ENCODE data around the gene COL13A1.

COL13A1 gene

GRCh38 chr10:69819716-69820506, 18.2 kb downstream of the COL13A1 start:
- H3K27me3 ChIP-seq (ENCODE audit: control insufficient read depth, insufficient read depth, low read length) = no peaks in the 10 kb centered on the region

GRCh38 chr10:69820817-69821216, 19.1 kb downstream of the COL13A1 start:
- H3K9ac ChIP-seq (ENCODE audit: low read depth, low read length) = no peak overlapping the region
- no peaks in the 10 kb centered on the region for H3K9me3 ChIP-seq (ENCODE audit: control insufficient read depth, insufficient read depth, low read length)
- H3K27me3 ChIP-seq (ENCODE audit: control insufficient read depth, insufficient read depth, low read length) = no peaks in the 10 kb centered on the region
- no peak overlapping the region for H3K27ac ChIP-seq (ENCODE audit: low read depth, low read length)
- H3K36me3 ChIP-seq (ENCODE audit: control insufficient read depth, insufficient read depth, low read length) = no peaks in the 10 kb centered on the region
- H3K4me3 ChIP-seq (ENCODE audit: low read depth, low read length) = no peak overlapping the region
- peaks cover 7% of the 10 kb centered on the region; the same call in 1 of the 2 replicates for H3K4me1 ChIP-seq (ENCODE audit: control insufficient read depth, insufficient read depth, low read length)

More at GRCh38 chr10:69819716-69820506, 18.2 kb downstream of the COL13A1 start:
- Histone ChIP-seq H3K4me1 (ENCODE audit: control insufficient read depth, insufficient read depth, low read length) (peaks cover 7% of the 10 kb centered on the region; the same call in 1 of the 2 replicates), H3K4me3 (ENCODE audit: low read depth, low read length) (no peak overlapping the region), H3K9ac (ENCODE audit: low read depth, low read length) (no peak overlapping the region), H3K36me3 (ENCODE audit: control insufficient read depth, insufficient read depth, low read length) (no peaks in the 10 kb centered on the region), H3K9me3 (ENCODE audit: control insufficient read depth, insufficient read depth, low read length) (no peaks in the 10 kb centered on the region), H3K27ac (ENCODE audit: low read depth, low read length) (no peak overlapping the region)

- Histone ChIP-seq H3K27ac (ENCODE audit: low read depth, low read length) (no peak overlapping the region), H3K4me3 (ENCODE audit: low read depth, low read length) (no peak overlapping the region), H3K4me1 (ENCODE audit: control insufficient read depth, insufficient read depth, low read length) (peaks cover 18% of the 10 kb centered on the region), H3K9me3 (ENCODE audit: control insufficient read depth, insufficient read depth, low read length) (no peaks in the 10 kb centered on the region), H3K36me3 (ENCODE audit: control insufficient read depth, insufficient read depth, low read length) (no peaks in the 10 kb centered on the region), H3K27me3 (ENCODE audit: control insufficient read depth, insufficient read depth, low read length) (no peaks in the 10 kb centered on the region), H3K9ac (ENCODE audit: low read depth, low read length) (no peak overlapping the region)
Measured at GRCh38 chr10:69825604-69826003, 23.9 kb downstream of the COL13A1 start.

DNA sequence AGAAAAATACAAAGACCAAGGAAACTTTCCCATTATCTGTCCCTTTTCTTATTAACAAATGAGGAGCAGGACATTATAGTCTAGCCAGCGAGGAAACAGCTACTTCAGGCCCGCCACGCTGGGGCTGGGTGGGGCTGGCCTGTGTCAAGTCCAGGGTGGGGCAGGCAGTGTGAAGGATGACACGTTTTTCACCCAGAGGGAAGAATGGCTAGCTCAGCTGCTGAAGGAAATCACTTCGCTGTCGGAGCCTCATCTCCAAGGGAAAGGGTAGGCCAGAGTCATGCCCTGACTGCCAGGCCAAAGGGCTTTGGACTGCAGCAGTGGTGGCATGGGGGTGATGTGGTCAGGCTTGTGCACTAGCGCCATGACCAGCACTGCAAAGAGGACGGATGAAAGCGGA, 24.4 kb downstream of the COL13A1 start:
- no peak overlapping the region for H3K27ac ChIP-seq (ENCODE audit: low read depth, low read length)
- no peaks in the 10 kb centered on the region for H3K36me3 ChIP-seq (ENCODE audit: control insufficient read depth, insufficient read depth, low read length)
- no peak overlapping the region for H3K4me3 ChIP-seq (ENCODE audit: low read depth, low read length)
- no peaks in the 10 kb centered on the region for H3K27me3 ChIP-seq (ENCODE audit: control insufficient read depth, insufficient read depth, low read length)
- no peak overlapping the region for H3K9ac ChIP-seq (ENCODE audit: low read depth, low read length)
- H3K4me1 ChIP-seq (ENCODE audit: control insufficient read depth, insufficient read depth, low read length) = peaks cover 18% of the 10 kb centered on the region
- H3K9me3 ChIP-seq (ENCODE audit: control insufficient read depth, insufficient read depth, low read length) = no peaks in the 10 kb centered on the region

DNA sequence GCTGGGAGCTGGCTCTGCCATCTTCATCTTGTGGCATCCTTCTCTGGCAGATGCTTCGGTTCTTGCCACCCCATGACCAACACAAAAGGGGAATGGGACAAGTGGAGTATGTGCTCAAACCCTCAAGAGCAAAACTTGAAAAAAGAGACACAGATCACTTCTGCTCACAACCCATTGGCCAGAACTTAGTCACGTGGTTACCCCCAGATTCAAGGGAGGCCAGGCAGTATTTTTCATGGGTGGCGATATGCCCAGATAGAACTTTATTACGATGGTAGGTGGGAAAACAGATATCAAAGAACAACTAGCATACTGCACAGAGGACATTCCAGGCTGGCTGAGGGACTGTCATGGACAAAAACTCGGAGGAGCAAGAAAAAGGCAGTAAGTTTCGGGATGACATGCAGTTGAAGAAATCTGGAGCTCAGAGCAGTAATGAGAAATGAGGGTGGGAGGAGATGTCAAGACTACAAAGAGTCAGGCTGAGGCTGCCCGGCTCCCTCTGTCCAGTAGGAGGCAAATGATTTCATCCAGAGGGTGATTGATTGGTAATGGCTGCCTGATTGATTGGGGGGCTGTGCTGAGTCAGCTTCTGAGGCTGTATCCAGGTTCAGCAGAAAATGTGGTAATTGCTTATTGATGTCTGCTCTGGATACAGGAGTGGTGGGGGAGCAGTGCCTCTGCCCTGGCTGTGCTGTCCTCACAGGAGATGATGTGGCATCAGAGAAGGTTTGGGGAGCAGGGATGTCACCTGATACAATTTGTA, 25.3 kb downstream of the COL13A1 start:
- Histone ChIP-seq H3K4me1 (ENCODE audit: control insufficient read depth, insufficient read depth, low read length) (peaks cover 18% of the 10 kb centered on the region), H3K36me3 (ENCODE audit: control insufficient read depth, insufficient read depth, low read length) (no peaks in the 10 kb centered on the region), H3K27ac (ENCODE audit: low read depth, low read length) (peak overlapping the region; percentile 7), H3K9me3 (ENCODE audit: control insufficient read depth, insufficient read depth, low read length) (no peaks in the 10 kb centered on the region), H3K27me3 (ENCODE audit: control insufficient read depth, insufficient read depth, low read length) (no peaks in the 10 kb centered on the region), H3K9ac (ENCODE audit: low read depth, low read length) (no peak overlapping the region), H3K4me3 (ENCODE audit: low read depth, low read length) (no peak overlapping the region)

DNA sequence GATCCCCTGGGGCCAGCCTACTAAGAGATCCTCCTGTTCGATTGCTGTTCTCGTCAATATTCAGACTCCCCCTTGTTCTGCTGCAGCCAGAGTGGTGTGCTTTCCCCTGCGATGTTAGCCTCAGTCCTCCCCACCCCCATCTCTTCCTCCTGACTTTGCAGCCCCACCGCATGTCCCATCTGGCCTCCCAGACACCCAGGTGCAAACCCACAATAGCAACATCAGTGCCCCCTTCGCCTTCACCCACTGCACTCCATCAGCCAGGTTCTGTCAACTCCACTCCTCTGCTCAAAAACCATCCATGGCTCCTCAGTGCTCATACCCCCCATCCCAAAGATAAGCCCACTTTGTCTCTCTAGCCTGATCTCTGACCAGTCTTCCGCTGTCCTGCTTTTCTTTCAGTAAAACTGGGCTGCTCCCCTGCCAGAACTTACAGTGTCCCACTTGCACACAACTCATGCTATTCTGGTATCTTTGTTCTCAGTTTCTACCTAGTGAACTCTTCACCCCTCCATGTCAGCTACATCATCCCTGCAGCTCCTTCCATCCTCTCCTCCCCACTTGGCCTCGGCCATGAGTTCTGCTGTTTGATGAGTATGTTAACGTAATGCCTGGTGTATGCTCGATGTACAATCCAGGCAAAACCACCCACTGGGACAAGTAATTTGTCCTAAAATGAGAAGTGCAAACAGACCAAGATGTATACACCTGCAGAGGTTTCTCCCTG, 26.6 kb downstream of the COL13A1 start:
- Histone ChIP-seq H3K9me3 (ENCODE audit: control insufficient read depth, insufficient read depth, low read length) (no peaks in the 10 kb centered on the region), H3K27ac (ENCODE audit: low read depth, low read length) (peak overlapping the region; percentile 7), H3K4me3 (ENCODE audit: low read depth, low read length) (no peak overlapping the region), H3K27me3 (ENCODE audit: control insufficient read depth, insufficient read depth, low read length) (no peaks in the 10 kb centered on the region), H3K36me3 (ENCODE audit: control insufficient read depth, insufficient read depth, low read length) (no peaks in the 10 kb centered on the region), H3K9ac (ENCODE audit: low read depth, low read length) (no peak overlapping the region), H3K4me1 (ENCODE audit: control insufficient read depth, insufficient read depth, low read length) (peaks cover 18% of the 10 kb centered on the region)

GRCh38 chr10:69829775-69830174, 28.1 kb downstream of the COL13A1 start:
- Histone ChIP-seq H3K27me3 (ENCODE audit: control insufficient read depth, insufficient read depth, low read length) (no peaks in the 10 kb centered on the region), H3K9me3 (ENCODE audit: control insufficient read depth, insufficient read depth, low read length) (no peaks in the 10 kb centered on the region), H3K36me3 (ENCODE audit: control insufficient read depth, insufficient read depth, low read length) (no peaks in the 10 kb centered on the region), H3K9ac (ENCODE audit: low read depth, low read length) (no peak overlapping the region), H3K4me1 (ENCODE audit: control insufficient read depth, insufficient read depth, low read length) (peaks cover 18% of the 10 kb centered on the region), H3K27ac (ENCODE audit: low read depth, low read length) (no peak overlapping the region), H3K4me3 (ENCODE audit: low read depth, low read length) (no peak overlapping the region)

DNA sequence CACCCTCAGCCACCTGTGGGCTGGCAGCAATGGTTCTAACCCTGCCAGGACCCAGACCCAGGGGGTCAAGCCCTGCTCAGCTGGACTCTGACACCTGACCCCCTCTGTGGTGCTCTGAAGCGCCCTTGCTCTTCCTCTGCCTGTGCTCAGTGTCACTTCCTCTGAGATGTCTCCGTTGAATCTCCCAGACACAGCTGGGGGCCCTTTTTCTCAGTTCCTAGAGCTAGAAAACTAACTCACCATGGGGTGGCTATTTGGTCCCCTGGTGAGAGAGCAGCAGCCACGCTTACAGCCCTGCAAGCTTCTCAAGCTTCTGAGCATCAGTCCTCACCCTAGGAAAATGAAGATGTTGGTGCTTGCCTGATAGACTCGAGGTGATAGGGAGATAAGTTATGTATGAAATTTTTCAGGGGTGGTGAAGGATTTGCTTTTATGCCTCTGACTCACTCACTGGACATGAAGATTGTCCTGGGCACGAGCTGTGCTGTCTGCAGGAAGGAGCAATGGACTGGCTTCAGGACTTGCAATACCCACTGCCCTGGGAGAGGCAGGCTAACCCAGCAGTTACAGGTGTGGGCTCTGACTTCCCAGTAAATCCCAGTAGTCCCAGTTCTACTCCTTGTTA, 29.6 kb downstream of the COL13A1 start:
- H3K4me3 ChIP-seq (ENCODE audit: low read depth, low read length) = no peak overlapping the region
- peaks cover 19% of the 10 kb centered on the region for H3K4me1 ChIP-seq (ENCODE audit: control insufficient read depth, insufficient read depth, low read length)
- no peak overlapping the region for H3K27ac ChIP-seq (ENCODE audit: low read depth, low read length)
- H3K9me3 ChIP-seq (ENCODE audit: control insufficient read depth, insufficient read depth, low read length) = no peaks in the 10 kb centered on the region
- H3K27me3 ChIP-seq (ENCODE audit: control insufficient read depth, insufficient read depth, low read length) = no peaks in the 10 kb centered on the region
- H3K9ac ChIP-seq (ENCODE audit: low read depth, low read length) = no peak overlapping the region
- H3K36me3 ChIP-seq (ENCODE audit: control insufficient read depth, insufficient read depth, low read length) = no peaks in the 10 kb centered on the region

DNA sequence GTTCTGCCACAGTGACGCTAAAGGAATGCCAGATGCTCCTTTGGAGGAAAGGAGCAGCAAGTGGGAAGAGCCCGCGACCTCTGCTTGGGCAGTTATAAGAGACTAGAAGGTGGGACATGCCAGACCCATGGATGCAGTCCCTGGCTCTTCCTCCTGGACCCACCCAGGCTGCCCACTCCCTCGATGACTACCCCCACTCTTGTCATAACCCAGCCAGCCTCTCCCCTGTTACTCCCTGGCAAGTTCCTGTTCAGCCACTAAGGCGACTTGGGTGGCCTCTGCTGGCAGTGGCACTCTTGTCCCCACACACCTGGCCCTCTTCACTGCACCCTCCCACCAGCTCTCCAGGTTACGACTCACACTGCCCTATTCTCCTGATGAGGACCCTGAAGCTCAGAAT, 33.5 kb downstream of the COL13A1 start:
- no peak overlapping the region for H3K9ac ChIP-seq (ENCODE audit: low read depth, low read length)
- H3K4me3 ChIP-seq (ENCODE audit: low read depth, low read length) = no peak overlapping the region
- H3K4me1 ChIP-seq (ENCODE audit: control insufficient read depth, insufficient read depth, low read length) = peaks cover 25% of the 10 kb centered on the region
- no peak overlapping the region for H3K27ac ChIP-seq (ENCODE audit: low read depth, low read length)
- no peaks in the 10 kb centered on the region for H3K36me3 ChIP-seq (ENCODE audit: control insufficient read depth, insufficient read depth, low read length)
- no peaks in the 10 kb centered on the region; the same call in 1 of the 2 replicates for H3K27me3 ChIP-seq (ENCODE audit: control insufficient read depth, insufficient read depth, low read length)
- H3K9me3 ChIP-seq (ENCODE audit: control insufficient read depth, insufficient read depth, low read length) = no peaks in the 10 kb centered on the region

DNA sequence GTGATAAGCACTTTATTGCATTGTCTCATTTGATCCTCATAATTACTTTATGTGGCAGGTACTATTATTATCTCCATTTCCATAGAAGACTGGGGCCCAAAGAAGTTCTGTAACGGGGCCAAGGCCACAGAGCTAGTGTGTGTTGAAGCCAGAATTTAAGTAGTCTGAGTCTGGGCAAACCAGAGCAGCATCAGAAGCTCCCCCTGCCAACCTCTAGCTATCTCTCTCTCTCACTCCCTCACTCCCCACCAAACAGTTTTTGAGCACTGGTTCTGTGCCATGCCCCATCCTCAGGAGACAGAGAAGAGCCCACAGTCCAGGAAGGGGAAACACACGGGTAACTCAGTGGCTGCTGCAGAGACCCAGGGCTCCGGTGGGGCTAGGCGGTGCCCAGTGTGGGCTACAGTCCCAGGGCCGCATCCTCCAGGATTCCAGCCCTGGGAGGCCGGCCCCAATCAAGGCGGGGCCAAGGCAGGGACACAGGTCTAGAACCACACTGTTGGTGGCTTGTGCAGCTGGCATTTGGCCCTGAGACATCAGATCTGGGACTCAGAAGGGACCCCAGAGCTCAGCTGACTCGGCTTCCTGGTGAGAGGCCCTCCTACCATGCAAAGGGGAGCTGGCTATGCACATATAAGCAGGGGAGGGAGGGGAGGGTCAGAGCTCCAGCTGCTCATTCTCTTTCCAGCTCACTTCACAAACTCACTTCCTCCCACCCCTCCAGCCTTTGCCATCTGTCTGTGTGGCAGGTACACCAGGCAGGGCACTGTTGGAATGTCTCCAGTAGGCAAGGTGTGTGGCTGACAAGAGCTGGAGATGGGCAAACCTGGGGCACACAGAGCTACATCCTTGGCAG, 34.4 kb downstream of the COL13A1 start:
- peaks cover 29% of the 10 kb centered on the region for H3K4me1 ChIP-seq (ENCODE audit: control insufficient read depth, insufficient read depth, low read length)
- no peak overlapping the region for H3K27ac ChIP-seq (ENCODE audit: low read depth, low read length)
- no peaks in the 10 kb centered on the region for H3K36me3 ChIP-seq (ENCODE audit: control insufficient read depth, insufficient read depth, low read length)
- H3K27me3 ChIP-seq (ENCODE audit: control insufficient read depth, insufficient read depth, low read length) = no peaks in the 10 kb centered on the region; the same call in 1 of the 2 replicates
- H3K9me3 ChIP-seq (ENCODE audit: control insufficient read depth, insufficient read depth, low read length) = no peaks in the 10 kb centered on the region
- no peak overlapping the region for H3K4me3 ChIP-seq (ENCODE audit: low read depth, low read length)
- no peak overlapping the region for H3K9ac ChIP-seq (ENCODE audit: low read depth, low read length)
